ENCODE measurements around the gene ANKRD34B. TPM values are rescaled to one million over a fixed set of nuclear protein-coding genes. Genes with fewer than 3 reads are reported as not detected.

The ANKRD34B gene
- total RNA-seq, 1 experiment from 2014 or later, result 0.40 TPM

- no peak overlapping the region for H3K4me3 Mint-ChIP-seq (ENCODE audit: low read depth, unreplicated experiment)
- no peaks in the 10 kb centered on the region for H3K4me1 Mint-ChIP-seq (ENCODE audit: low read depth, unreplicated experiment)
- DNase-seq, result no peak
- intact Hi-C loops (cut with micrococcal nuclease; ENCODE audit: unreplicated experiment), result no loop called here
- no peaks in the 10 kb centered on the region for H3K36me3 Mint-ChIP-seq (ENCODE audit: insufficient read depth, unreplicated experiment)
- H3K9me3 Mint-ChIP-seq (ENCODE audit: low read depth, unreplicated experiment), result no peaks in the 10 kb centered on the region
- H3K27me3 Mint-ChIP-seq (ENCODE audit: unreplicated experiment), result no peaks in the 10 kb centered on the region
- no peak for TF ChIP-seq CTCF (IDR thresholded peaks at IDR 0.05; ENCODE audit: unreplicated experiment)
- no peak overlapping the region for H3K27ac Mint-ChIP-seq (ENCODE audit: unreplicated experiment)
- CTCF ChIA-PET, result no interaction called here
- no TSS peak for BruUV-seq (replicated peaks)
Observed at GRCh38 chr5:80592105-80592504, 22.0 kb upstream of the ANKRD34B start.

- Mint-ChIP-seq H3K36me3 (ENCODE audit: insufficient read depth, unreplicated experiment) (no peaks in the 10 kb centered on the region), H3K4me1 (ENCODE audit: low read depth, unreplicated experiment) (no peaks in the 10 kb centered on the region), H3K4me3 (ENCODE audit: low read depth, unreplicated experiment) (no peak overlapping the region), H3K27ac (ENCODE audit: unreplicated experiment) (no peak overlapping the region), H3K9me3 (ENCODE audit: low read depth, unreplicated experiment) (no peaks in the 10 kb centered on the region), H3K27me3 (ENCODE audit: unreplicated experiment) (no peaks in the 10 kb centered on the region)
- CTCF ChIA-PET, result interaction anchor here (0.5 kb wide), 1 partner anchor 15 kb away, joined by 4 read pairs; no protein-coding TSS in a partner anchor
- TF ChIP-seq CTCF (IDR thresholded peaks at IDR 0.05; ENCODE audit: unreplicated experiment), result no peak
- intact Hi-C loops (cut with micrococcal nuclease; ENCODE audit: unreplicated experiment), result no loop called here
- no peak for DNase-seq
- no TSS peak for BruUV-seq (replicated peaks)
Observed at GRCh38 chr5:80591352-80591751, 21.3 kb upstream of the ANKRD34B start.

GRCh38 chr5:80590766-80591165 lies 20.7 kb upstream of the ANKRD34B start:
- Mint-ChIP-seq H3K4me3 (ENCODE audit: low read depth, unreplicated experiment) (no peak overlapping the region), H3K36me3 (ENCODE audit: insufficient read depth, unreplicated experiment) (no peaks in the 10 kb centered on the region), H3K27ac (ENCODE audit: unreplicated experiment) (no peak overlapping the region), H3K9me3 (ENCODE audit: low read depth, unreplicated experiment) (no peaks in the 10 kb centered on the region), H3K27me3 (ENCODE audit: unreplicated experiment) (no peaks in the 10 kb centered on the region), H3K4me1 (ENCODE audit: low read depth, unreplicated experiment) (no peaks in the 10 kb centered on the region)
- no peak for TF ChIP-seq CTCF (IDR thresholded peaks at IDR 0.05; ENCODE audit: unreplicated experiment)
- no TSS peak for BruUV-seq (replicated peaks)
- CTCF ChIA-PET, result interaction anchor here (0.5 kb wide), 1 partner anchor 15 kb away, joined by 4 read pairs; no protein-coding TSS in a partner anchor
- DNase-seq, result no peak
- intact Hi-C loops (cut with micrococcal nuclease; ENCODE audit: unreplicated experiment), result no loop called here

- H3K9me3 Mint-ChIP-seq (ENCODE audit: low read depth, unreplicated experiment), result no peaks in the 10 kb centered on the region
- no peak for TF ChIP-seq CTCF (IDR thresholded peaks at IDR 0.05; ENCODE audit: unreplicated experiment)
- no TSS peak for BruUV-seq (replicated peaks)
- H3K27me3 Mint-ChIP-seq (ENCODE audit: unreplicated experiment), result no peaks in the 10 kb centered on the region
- no peak overlapping the region for H3K27ac Mint-ChIP-seq (ENCODE audit: unreplicated experiment)
- CTCF ChIA-PET, result no interaction called here
- intact Hi-C loops (cut with micrococcal nuclease; ENCODE audit: unreplicated experiment), result no loop called here
- DNase-seq, result no peak
- H3K4me3 Mint-ChIP-seq (ENCODE audit: low read depth, unreplicated experiment), result no peak overlapping the region
- H3K36me3 Mint-ChIP-seq (ENCODE audit: insufficient read depth, unreplicated experiment), result no peaks in the 10 kb centered on the region
- H3K4me1 Mint-ChIP-seq (ENCODE audit: low read depth, unreplicated experiment), result no peaks in the 10 kb centered on the region
Observed at GRCh38 chr5:80588858-80589540, 18.9 kb upstream of the ANKRD34B start.

Measured in Calu3 (cell line).